G401.6 (cell line): Measurements from ENCODE around the gene NKX1-2.
"Not testable (repeated sequence)": the region's sequence is repeated elsewhere in the genome, so short reads cannot be mapped to it uniquely, and the experiment has no call there.

Experiments used
- FAIRE-seq: peaks from 2 replicates; lab custom pipeline; 2012; peaks lifted over from hg19 to GRCh38; lab: Jason Lieb, UNC

Gene NKX1-2

DNA sequence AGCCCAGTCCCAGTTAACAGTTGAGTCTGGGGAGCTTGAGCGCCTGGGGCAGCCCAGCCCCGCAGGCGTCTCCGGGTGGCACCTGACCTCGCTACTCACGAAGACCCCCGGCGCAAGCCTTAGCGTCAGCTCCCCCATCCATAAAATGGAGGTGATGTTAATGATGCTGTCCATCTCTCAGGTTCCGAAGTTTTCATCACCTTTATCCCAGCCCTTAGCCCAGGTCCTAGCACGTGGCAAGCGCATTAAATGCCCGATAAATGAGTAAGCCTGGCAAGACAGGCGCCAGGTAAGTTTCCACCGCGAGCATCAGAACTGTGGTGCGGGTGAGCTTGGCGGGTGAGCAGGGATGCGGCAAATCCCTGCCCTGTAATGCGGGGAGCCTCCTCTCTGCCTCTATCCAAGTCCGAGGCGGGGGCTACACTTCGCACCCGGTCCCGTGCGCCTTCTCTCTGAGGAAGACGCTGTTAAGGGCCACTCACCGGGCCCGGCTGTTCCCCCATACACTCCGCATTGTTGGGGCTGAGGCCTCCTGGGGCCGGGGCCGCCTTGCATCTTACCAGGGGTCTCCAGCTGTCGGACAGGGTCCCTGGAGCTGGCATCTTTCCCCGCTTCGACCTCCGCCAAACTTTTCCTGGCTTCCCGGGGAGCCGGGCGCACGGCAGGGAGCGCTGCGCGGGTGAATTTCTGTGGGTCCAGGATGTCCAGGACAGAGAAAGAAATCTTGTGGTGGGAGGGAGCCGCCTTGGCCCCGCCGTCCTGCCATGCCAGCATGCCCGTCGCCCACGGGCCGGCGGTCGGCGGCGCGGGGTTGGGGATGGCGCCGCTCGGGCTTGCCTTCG lies 444 bp downstream of the NKX1-2 start:
- FAIRE-seq = no peak

GRCh38 chr10:124448696-124449169 lies 1.1 kb downstream of the NKX1-2 start:
- no peak for FAIRE-seq

- no peak for FAIRE-seq
Observed at GRCh38 chr10:124447751-124448466, 1.9 kb downstream of the NKX1-2 start.

- no peak for FAIRE-seq
Observed at GRCh38 chr10:124446830-124447750, 2.7 kb downstream of the NKX1-2 start.

DNA sequence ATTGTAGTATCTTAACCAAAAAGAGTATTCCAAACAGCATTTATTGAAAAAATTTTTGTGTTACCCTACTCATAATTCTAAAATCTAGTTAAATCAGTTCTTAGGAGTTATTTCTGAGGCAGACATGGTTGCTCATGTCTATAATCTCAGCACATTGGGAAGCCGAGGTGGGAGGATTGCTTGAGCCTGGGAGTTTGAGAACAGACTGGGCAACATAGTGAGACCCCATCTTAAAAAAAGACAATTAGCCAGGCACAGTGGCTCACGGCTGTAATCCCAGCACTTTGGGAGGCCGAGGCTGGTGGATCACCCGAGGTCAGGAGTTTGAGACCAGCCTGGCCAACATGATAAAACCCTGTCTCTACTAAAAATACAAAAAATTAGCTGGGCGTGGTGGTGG lies 8.1 kb downstream of the NKX1-2 start:
- FAIRE-seq = not testable (repeated sequence)

DNA sequence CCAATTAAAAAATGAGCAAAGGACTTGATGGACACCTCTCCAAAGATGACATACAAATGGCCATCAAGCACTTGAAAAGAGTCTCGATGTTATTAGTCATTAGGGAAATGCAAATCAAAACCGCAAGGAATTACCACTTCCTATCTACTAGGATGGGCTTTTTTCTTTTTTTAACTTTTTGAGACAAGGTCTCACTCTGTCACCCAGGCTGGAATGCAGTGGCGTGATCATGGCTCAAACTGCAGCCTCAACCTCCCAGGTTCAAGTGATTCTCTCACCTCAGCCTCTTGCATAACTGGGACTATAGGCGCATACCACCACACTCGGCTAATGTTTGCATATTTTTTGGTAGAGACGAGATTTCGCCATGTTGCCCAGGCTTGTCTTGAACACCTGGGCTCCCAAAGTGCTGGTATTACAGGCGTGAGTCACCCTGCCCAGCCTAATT lies 13.6 kb downstream of the NKX1-2 start:
- FAIRE-seq = no peak

DNA sequence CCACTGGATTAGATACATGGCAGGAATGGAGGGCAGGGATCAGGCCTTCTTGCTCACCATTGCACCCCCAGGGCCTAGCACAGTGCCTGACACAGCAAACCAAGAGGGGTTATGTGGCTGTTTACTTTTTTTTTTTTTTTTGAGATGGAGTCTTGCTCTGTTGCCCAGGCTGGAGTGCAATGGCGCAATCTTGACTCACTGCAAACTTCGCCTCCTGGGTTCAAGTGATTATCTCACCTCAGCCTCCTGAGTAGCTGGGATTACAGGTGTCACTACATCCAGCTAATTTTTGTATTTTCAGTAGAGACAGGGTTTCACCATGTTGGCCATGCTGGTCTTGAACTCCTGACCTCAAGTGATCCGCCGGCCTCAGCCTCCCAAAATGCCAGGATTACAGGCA lies 14.2 kb downstream of the NKX1-2 start:
- FAIRE-seq = not testable (repeated sequence)

DNA sequence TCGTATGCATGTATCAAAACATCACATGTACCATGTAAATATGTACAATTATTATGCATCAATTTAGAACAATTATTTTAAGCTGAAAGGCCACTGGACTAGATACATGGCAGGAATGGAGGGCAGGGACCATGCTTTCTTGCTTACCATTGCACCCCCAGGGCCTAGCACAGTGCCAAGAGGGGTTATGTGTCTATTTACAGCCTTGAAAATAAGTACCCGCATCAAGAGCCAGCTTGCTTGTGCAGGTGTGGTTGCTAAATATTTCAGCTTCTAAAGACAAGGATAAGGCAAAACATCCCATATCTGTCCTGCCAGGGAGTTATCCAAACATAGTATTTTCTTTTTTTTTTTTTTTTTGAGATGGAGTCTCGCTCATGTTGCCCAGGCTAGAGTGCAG lies 16.4 kb downstream of the NKX1-2 start:
- no peak for FAIRE-seq

DNA sequence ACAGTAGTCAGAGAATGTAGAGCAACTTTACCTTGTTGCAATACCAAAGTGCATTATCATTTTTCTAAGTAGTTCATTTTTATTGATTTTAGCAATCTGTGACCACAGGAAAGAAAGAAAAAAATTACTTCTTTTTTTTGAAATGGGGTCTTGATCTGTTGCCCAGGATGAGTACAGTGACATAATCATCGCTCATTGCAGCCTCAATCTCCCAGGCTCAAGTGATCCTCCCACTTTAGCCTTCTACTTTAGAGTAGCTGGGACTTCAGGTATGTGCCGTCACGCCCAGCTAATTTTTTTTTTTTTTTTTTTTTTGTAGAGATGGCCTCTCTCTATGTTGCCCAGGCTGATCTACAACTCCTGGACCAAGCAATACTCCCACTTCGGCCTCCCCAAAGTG lies 19.8 kb downstream of the NKX1-2 start:
- no peak for FAIRE-seq

GRCh38 chr10:124429576-124429975 lies 20.3 kb downstream of the NKX1-2 start:
- FAIRE-seq = no peak

DNA sequence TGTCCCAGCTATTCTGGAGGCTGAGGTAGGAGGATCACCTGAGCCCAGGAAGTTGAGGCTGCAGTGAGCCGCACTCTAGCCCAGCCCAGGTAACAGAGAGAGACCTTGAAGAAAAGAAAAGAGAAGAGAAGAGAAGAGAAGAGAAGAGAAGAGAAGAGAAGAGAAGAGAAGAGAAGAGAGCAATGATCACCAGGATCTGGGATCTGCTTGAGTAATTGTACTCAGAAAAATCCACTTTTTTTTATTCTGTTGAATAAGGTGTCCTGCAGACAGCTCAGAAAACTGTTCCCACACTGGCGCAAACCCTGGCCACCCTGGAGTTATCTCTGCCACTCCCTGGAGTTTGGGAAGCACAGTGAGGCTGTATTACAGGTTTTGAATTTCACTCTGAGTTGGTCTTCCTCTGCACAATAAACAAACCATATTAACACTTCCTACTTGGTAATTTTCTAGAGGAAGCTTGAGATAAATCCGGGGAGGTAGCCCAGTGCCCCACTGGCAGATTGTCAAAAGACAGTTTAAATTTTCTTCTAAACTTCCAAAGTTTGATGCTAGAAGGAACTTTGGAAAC lies 21.5 kb downstream of the NKX1-2 start:
- FAIRE-seq = no peak

DNA sequence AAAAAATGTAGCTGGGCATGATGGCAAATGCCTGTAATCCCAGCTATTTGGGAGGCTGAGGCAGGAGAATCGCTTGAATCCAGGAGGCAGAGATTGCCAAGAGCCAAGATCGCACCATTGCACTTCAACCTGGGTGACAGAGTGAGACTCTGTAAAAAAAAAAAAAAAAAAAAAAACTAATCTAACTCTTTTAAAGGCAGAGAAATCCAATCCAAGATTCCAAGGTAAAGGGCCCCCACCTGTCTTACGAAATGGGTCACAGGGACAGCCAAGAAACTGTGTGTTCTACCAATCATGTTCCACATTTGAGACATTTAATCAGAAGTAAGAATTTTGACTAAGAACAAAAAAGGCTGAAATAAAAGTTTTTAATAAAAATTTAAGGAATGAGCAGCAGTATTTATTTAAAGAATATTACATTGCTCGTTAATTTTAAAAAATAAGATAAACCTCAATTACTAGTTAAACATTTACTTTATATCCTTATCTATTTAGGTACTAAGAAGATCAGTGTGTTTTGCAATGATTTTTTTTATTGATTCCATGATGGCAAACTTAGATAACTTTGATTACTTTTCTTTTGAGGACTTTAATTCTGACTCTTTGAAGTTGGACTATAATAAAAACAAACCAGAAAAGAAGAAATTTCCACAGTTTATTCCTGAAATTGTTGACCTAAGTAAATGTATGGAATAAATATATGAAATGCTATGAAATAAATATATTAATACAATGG lies 24.4 kb downstream of the NKX1-2 start:
- FAIRE-seq = peak; percentile 61

GRCh38 chr10:124423813-124424212 lies 26.0 kb downstream of the NKX1-2 start:
- no peak for FAIRE-seq

- FAIRE-seq = no peak
Observed at GRCh38 chr10:124422742-124423141, 27.1 kb downstream of the NKX1-2 start.

DNA sequence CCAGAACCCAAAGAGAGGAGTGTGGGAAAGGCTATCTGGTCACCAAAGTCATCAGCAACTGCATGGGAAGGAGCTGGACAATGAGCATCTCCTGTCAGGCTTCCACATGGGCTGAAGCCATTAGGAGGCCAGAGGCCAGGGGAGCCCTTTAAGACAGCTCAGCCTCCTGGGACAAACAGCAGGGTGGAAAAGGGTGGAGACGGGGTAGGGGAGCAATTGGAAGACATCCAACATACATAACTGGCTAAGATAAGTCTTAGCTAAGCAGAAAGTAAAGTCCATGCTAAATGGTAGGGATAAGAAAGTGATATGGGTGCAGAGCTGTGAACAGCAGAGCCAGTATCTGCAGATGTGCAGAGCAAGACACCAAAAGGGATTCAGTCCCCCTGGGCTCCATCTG lies 29.6 kb downstream of the NKX1-2 start:
- no peak for FAIRE-seq

- FAIRE-seq = no peak
Observed at GRCh38 chr10:124419635-124420034, 30.2 kb downstream of the NKX1-2 start.

- FAIRE-seq = peak; percentile 95
Observed at GRCh38 chr10:124418726-124419501, 30.9 kb downstream of the NKX1-2 start, which contains the start of gene OAT. Gene OAT, minus strand, starts transcription at chr10:124418923. Its CDS starts 6,752 bp downstream, at chr10:124412171.

DNA sequence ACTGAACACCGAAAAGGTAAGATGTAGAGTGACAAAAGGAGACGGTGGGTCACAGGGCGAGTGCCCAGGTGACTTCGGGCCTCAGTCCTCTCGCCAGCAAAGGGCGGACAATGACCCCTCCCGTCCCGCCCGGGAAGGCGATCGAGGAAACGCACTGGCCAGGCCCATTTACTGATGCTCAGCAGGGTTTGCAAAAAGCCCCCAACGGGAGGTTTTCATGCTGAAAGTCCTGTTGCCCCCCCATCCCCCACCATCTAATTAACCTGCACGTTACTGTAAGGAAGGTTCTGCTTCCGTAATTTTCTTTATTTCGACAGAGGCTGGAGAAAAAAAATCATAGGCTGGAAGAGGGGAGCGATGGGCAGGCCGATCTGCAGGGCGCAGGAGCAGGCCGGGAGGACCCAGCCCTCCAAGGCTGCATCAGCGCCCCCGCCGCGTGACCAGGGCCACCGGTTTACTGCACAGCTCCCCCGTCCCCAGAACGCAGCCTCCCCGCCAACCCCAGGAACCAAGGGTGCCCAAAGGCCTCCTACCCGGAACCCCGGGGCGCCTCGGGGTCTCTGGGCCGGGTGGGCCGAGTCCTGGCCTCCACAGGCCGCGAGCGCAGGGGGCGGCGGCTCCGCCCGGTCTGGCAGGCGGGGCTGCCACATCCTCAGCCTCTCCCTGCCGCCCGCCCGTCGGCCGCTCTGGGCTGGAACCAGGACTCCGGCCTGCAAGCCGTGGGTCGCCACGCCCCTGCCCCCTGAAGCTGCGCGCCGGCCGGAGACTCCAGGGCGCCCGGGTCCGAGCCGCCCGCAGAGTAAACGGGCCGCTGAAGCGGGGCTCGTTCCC lies 31.7 kb downstream of the NKX1-2 start:
- FAIRE-seq = no peak

DNA sequence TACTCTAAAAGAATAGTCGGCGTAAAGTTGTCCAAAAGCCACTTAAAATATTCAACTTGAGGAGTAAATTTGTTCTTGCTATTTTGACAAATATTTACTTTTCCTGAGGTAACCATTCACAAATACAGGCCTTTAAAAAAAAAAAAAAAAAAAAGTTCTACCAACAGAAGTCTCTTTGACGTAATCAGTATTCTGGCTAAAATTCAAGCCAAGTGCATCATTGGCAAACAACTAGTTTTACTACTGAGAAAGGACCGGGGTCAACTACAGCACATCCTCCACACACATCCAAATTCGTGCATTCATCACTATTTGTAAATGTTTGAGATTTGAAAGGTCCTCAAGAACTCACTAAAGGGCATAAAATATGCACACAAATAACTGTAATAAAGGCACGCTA lies 33.1 kb downstream of the NKX1-2 start:
- no peak for FAIRE-seq
